ENCODE measurements around the gene AKAP8L.
A peak's percentile ranks its signal among the peaks of the same experiment; 100 is the strongest.
"Not testable (repeated sequence)": the region's sequence is repeated elsewhere in the genome, so short reads cannot be mapped to it uniquely, and the experiment has no call there.

The AKAP8L gene

GRCh38 chr19:15340086-15340485 is 78.7 kb downstream of the AKAP8L start:
- DNase-seq = no peak

GRCh38 chr19:15337202-15337601 is 81.6 kb downstream of the AKAP8L start:
- DNase-seq = no peak

DNA sequence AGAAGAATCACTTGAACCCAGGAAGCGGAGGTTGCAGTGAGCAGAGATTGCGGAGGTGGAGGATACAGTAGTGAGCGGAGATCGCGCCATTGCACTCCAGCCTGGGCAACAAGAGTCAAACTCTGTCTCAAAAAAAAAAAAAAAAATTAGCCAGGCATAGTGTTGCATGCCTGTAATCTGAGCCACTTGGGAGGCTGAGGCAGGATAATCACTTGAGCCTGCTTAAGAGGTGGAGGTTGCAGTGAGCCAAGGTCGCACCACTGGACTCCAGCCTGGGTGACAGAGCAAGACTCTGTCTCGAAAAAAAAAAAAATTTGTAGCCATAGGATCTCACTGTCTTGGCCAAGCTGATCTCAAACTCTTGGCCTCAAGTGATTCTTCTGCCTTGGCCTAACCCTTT is 82.8 kb downstream of the AKAP8L start:
- not testable (repeated sequence) for DNase-seq

DNA sequence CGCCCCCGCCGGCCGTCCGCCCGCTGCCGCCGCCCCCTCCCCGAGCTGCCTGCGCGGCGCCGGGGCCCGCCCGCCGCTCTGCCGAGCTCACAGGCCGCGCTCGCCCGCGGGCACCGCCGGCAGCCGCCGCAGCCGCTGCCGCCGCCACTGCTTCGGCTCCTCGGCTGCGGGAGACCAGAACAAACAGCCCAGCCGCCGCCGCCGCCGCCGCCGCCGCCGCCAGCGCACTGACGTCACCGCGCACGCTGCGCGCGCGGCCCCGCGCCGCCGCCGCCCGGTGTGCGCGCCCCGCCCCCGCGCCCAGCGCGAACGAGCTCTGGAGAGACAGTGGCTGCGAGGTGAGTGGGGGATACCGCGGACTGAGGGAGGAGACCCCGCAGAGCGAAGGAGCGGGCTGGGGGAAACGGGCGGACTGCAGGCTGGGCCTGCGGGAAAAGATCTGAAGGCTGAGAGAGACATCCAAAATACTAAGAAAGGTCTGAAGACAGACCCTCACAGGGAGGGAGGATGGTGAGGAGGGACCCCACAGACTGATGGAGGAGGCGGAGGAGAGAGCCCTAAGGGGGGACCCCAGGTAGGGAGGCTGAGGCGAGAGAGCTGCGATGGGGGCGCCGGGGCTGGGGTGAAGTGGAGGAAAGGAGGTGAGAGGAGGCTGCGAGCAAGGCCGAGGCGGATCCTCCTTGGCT is 86.3 kb downstream of the AKAP8L start, which contains the start of gene BRD4:
BRD4 (minus strand) TSS at position 229 of the 686 bp plus-strand sequence. CDS start 59,440 bp downstream, outside the sequence.
- peak; percentile 83 for DNase-seq

DNA sequence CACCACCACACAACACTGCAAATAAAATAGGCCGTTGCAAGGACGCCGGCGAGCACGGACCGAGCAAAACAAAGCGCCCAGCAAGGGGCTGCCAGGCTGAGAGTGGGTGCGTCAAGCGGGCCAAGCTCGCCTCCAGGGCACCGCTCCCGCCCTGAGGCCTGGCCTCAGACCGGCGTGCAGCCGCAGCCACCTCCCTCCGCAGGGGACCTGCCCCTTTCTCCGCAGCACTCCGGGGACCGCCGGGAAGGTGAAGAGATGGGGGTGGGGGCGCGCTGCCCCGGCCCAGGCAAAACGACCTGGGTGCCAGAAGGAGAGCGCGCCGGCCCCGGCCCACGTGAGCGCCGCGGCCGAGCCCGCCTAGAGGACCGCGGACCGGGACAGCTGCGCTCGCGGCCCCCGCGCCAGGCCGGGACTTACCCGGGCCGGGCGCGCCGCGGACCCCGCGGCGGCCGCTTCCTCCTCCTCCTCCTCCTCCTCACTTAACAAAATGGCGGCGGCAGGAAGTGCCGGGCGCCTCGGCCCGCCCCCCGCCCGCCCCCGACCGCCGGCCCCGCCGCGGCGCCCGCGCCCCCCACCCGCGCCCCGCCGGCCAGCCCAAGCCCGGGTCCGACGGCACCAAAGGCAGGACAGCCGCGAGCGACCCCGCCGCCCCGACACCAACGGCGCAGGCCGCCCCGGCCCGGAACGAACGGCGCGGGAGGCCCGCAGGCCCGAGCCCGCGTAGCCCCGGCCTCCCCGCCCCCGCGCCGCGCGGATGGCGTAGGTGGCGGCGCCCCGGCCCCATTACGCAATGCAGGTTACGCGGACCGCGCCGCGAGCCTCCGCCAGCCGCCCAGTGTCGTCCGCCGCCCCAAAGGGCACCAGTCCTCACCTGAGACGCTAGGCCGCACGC is 87.1 kb downstream of the AKAP8L start:
- DNase-seq = peak; percentile 77

- no peak for DNase-seq
Observed at GRCh38 chr19:15330801-15331418, 87.9 kb downstream of the AKAP8L start.
